Kidney epithelial cell (primary cell): ENCODE data around the gene TSPAN16. TPM values are rescaled to one million over a fixed set of nuclear protein-coding genes. Genes with fewer than 3 reads are reported as not detected.
A peak's percentile ranks its signal among the peaks of the same experiment; 100 is the strongest.
"Not testable (repeated sequence)": the region's sequence is repeated elsewhere in the genome, so short reads cannot be mapped to it uniquely, and the experiment has no call there.

Experiments used
- DNase-seq: peaks from one replicate; pipeline ENCODE4 v3.0.0-alpha.2; 2010; ENCODE audit warnings: low read depth
- H3K27me3 ChIP-seq: 2 replicates; pipeline ENCODE4 v1.6.0; 2011; ENCODE audit warnings: low read length; ENCODE audit not compliant: control insufficient read depth, insufficient read depth
- H3K36me3 ChIP-seq: 2 replicates; pipeline ENCODE4 v1.5.1; 2011; ENCODE audit warnings: low read length; ENCODE audit not compliant: control insufficient read depth, insufficient read depth
- H3K4me3 ChIP-seq: 2 replicates; pipeline ENCODE4 v1.5.1; 2011; ENCODE audit warnings: low read depth, mild to moderate bottlenecking, control low read depth, low read length
- total RNA-seq: library from RNA; depleted of rRNA; stranded (reverse); fragments of >200 nt; gene quantifications from 2 replicates; pipeline ENCODE4 v1.2.3, GENCODE V29; 2015
- TF ChIP-seq, protein P1 (sequence below): IDR thresholded peaks from 2 replicates; pipeline ENCODE4 v1.5.1; 2011; ENCODE audit warnings: mild to moderate bottlenecking, moderate library complexity, low read length, control low read depth, inconsistent platforms; ENCODE audit not compliant: insufficient read depth, poor library complexity, severe bottlenecking

Gene TSPAN16
- total RNA-seq, 1 donor from 2014 or later, result not detected

DNA sequence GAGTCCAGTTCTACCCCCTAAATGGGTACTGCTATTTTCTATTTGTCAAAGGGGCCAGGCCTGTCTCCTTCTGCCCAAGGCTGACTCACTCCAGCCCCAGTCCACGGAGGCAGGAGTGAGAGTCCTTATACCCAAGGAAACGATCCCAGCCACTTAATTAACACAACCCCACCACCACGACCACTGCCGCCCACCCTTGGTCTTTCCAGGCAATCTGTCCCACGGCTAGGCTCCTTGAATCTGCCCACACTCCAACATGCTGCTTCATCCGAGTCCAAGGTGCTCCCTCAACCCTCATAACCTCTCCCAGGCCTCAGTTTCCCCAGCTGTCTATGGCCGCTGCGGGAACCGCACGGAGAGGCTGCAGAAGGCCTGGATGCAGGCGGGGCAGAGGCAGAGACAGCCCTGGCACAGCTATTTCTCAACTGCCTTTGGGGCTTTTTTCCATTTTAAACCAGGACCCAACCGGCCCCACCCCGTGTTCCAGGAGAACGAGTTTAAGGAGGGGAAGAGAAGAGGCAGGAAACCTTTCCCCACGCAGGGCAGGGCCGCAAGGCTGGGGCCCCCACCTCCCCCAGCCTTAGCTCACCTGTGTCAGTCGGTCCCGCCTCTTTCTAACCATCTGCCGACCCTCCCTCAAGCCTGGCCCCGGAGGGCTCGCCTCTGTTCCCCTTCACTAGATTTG, 42.8 kb downstream of the TSPAN16 start:
- TF ChIP-seq, protein P1, sequence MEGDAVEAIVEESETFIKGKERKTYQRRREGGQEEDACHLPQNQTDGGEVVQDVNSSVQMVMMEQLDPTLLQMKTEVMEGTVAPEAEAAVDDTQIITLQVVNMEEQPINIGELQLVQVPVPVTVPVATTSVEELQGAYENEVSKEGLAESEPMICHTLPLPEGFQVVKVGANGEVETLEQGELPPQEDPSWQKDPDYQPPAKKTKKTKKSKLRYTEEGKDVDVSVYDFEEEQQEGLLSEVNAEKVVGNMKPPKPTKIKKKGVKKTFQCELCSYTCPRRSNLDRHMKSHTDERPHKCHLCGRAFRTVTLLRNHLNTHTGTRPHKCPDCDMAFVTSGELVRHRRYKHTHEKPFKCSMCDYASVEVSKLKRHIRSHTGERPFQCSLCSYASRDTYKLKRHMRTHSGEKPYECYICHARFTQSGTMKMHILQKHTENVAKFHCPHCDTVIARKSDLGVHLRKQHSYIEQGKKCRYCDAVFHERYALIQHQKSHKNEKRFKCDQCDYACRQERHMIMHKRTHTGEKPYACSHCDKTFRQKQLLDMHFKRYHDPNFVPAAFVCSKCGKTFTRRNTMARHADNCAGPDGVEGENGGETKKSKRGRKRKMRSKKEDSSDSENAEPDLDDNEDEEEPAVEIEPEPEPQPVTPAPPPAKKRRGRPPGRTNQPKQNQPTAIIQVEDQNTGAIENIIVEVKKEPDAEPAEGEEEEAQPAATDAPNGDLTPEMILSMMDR, result no peak
- Histone ChIP-seq H3K4me3 (peak overlapping the region; percentile 79), H3K36me3 (peaks cover 3% of the 10 kb centered on the region), H3K27me3 (no peaks in the 10 kb centered on the region)
- no peak for DNase-seq

DNA sequence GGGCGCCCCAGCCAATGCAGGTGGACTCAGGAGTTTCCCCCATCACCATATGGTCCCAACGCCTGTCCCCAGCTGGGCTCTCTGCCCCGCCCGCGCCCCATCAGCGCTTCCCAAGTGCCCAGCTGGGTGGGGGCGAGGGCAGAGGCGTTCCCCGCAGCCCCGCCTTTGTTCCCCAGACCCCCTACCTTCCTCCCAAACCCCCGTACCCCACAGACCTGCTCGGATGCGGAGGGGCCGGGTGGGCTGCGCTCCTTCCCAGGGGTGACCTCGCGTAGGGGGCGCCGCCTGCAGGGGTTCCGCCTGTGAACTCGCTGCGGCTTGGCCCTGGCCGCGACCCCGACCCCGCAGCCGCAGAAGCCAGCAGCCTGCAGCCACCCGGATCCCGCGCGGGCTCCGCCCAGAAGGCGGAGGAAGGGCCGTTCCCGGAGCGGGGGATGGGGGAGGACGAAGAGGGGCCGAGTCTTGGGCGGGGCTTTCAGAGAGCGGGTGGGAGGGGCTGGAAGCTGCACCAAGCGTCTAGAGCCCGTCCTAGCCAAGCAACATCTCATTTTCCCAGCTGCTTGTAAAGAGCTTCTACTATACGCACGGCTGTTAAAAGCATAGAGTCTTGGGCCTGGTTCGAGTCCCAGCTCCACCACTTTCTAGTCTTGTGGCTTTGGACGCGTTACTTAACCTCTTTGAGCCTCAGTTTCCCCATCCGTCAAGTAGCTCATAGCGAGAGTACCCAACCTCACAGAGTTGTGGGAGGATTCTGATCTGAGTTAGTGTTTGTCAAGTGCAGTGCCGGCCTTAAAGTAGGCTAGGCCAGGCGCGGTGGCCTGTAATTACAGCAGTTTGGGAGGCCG, 43.5 kb downstream of the TSPAN16 start, which contains the start of gene RAB3D:
Gene RAB3D, minus strand, starts transcription at position 404 of the 845 bp plus-strand sequence. CDS start 2,258 bp downstream, outside the sequence.
- Histone ChIP-seq H3K36me3 (peaks cover 3% of the 10 kb centered on the region), H3K4me3 (peak within 1 kb of the TSS; percentile 79), H3K27me3 (no peaks in the 10 kb centered on the region)
- no peak for DNase-seq
- TF ChIP-seq, protein P1, result no peak

DNA sequence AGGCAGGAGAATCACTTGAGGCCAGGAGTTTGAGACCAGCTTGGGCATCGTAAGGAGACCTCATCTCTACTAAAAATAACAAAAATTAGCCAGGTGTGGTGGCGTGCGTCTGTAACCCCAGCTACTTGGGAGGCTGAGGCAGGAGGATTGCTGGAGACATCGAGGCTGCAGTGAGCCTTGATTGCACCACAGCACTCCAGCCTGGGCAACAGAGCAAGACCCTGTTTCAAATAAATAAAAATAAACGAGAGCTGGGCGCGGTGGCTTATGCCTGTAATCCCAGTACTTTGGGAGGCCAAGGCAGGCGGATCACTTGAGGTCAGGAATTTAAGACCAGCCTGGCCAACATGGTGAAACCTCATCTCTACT, 44.1 kb downstream of the TSPAN16 start:
- not testable (repeated sequence) for H3K36me3 ChIP-seq, DNase-seq, H3K27me3 ChIP-seq, H3K4me3 ChIP-seq

DNA sequence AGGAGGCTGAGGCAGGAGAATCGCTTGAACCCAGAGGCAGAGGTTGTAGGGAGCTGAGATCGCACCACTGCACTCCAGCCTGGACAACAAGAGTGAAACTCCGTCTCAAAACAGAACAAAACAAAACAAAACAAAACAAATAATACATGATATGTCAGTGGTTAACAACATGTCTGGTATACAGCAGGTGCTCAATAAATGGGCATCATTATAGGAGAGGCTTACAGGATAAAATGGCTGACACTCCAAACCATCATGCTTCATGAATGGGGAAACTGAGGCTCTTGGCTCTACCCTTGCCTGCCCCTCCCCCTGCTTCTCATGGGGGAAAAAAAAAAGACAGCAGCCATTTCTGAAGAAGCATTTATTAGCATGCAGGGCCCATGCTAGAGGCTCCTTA, 46.5 kb downstream of the TSPAN16 start:
- peaks cover 1% of the 10 kb centered on the region for H3K36me3 ChIP-seq
- H3K4me3 ChIP-seq, result no peak overlapping the region
- TF ChIP-seq, protein P1, result no peak
- no peaks in the 10 kb centered on the region for H3K27me3 ChIP-seq
- DNase-seq, result no peak

DNA sequence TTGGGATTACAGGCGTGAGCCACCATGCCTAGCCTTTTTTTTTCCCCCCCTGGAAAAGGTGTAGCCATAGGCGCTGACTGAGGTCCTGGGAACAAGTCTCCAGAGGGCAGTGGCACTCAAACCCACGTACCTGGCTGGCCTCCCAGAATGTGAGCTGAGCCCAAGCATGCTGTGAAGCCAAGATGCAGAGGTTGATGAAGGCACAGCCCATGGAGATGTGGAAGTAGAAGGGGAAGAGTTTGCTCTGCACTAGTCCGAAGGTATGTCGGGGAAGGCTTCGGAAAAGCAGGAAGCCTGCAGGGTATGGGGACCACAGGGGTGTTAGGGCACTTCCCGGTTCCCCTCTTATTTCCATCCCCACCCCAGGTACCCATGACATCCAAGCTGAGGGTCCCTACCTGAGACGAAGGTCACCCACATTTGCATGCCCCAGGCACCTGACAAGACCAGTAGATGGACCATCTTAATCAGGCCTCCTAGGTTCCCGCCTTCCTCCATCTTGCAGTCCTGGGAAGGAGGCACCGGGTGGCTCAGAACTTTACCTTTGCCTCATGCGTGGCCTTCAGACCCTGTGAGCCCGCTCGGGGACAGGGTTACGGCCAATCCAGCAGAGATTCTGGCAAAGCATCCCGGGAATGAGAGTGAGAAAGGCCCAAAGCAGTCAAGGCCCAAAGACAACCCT, 49.3 kb downstream of the TSPAN16 start:
- Histone ChIP-seq H3K4me3 (peak overlapping the region; percentile 78), H3K27me3 (no peaks in the 10 kb centered on the region), H3K36me3 (peaks cover 1% of the 10 kb centered on the region)
- TF ChIP-seq, protein P1, result no peak
- no peak for DNase-seq

DNA sequence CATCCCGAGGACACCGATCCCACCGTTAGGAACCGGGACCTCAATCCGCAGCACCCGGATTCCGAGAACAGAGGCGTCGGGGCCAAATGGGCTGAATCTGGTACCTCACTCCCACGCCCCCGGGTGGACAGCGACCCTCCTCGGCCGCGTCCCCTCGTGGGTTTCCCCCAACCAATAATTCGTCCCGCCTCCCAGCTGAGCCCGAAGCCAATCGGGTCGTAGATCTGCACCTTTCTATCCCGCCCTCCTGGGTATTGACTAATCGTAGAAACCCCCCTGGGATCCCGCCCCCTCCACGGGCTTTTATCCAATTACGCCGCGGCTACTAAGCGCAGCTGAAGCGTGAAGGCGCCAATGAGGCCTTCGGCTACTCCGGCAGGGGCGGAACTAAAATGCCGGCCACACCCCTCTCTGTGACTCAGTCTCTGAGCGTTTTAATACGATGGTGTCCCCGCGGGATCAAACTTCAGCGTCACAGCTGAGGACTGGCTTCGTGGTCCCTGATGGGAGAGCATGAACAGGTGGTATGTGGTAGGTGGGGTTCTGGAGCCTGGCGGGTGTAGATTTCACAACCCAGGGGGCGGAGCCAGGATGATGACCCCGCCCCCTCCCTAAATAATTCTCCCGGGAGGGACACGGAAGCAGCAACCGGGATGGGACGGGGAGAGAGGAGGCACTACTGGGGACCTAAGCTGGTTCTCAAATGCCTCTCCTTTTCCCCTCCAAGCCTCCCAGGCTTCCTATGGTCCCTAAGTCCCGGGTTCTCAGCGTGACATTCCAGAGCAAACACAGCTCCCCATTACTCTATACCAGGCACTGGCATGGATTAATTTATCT, 50.4 kb downstream of the TSPAN16 start, which contains the start of the genes CCDC159 and TMEM205:
Gene CCDC159, plus strand, starts transcription at position 416 of the 837 bp plus-strand sequence. Its CDS starts 88 bp downstream, at position 504.
Gene TMEM205, minus strand, starts transcription at position 165 of the 837 bp plus-strand sequence. CDS start 649 bp downstream, outside the sequence.
- Histone ChIP-seq H3K36me3 (peaks cover 1% of the 10 kb centered on the region), H3K4me3 (peak within 1 kb of the TSS; percentile 78), H3K27me3 (no peaks in the 10 kb centered on the region)
- DNase-seq, result peak; percentile 96
- TF ChIP-seq, protein P1, result peak; percentile 8
